Right hindlimb (tissue), 1 donor: ENCODE results near the gene SH2D4B.

Experiments
- DNase-seq: peaks from one replicate; pipeline ENCODE4 v3.0.0-alpha.2; 2018

Gene SH2D4B

DNA sequence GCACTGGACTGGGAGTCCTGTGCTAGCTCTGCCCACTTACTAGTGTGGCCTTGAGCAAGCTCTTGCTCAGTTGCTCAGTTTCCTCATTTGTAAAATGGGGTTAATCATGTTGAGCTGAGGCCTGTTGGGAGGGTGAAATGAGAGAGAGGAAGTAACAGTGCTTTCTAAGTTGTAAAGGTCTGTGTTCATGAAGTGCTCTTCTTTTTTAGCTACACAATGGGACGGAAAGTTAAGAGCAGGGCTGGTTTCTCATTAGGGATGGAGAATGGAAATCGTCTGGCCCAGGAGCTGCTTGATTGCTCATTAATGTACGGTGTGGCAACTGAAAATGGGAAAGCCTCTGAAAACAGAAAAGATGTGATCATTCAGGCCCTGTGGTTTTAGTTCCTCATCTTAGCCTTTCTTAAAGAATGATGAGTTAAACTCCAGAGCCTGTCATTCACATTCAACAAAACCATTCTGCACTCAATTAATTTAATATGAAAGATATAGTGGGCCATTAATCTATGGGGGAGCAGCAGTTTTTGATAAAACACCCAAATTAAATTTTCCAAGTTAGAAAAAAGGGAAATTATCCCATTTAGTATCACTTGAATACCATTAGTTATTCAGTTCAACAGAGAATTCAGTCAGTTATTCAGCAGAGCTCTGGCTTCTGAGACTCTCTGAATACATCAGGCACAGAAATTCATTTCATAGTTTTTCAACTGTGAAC, 60.5 kb downstream of the SH2D4B start:
- DNase-seq = no peak

DNA sequence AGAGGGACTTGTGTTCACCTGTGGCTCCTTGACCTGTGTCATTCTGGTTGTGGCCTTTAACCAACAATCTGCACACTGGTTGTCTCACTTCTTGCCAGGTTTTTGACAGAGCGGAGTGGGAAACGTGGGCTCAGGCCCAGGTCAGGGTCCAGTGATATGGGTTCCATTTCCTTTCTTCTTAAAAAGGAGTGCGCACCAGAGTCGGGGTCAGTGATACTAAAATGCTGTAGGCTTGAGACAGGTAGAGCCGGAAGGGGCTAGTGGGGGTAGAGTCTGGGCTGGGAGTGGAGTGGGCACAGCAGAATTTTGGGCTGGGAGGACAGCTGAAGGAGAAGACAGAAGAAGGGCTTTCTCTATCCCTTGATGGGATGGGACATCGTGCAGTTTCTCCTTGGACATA, 61.2 kb downstream of the SH2D4B start:
- no peak for DNase-seq

DNA sequence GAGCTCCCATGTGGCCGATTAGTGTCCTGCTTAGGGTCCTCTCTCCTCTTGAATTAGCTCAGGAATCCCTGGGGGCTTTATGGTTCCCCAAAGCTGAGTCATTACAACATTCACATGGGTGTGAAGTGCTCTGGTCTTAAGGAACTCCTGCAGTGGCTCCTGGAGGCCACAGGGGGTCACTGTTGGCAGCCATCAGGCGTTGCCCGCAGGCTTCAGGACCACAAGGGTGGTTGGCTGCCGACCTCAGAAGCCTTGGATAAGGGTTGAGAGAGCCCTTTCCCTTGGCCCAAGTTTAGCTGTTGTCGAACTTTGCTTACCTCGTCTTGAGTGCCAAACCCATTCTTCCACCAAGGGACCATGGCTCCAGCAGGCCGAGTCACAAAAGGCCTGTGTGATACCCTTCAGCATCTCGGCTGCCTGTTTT, 61.7 kb downstream of the SH2D4B start:
- DNase-seq = no peak

DNA sequence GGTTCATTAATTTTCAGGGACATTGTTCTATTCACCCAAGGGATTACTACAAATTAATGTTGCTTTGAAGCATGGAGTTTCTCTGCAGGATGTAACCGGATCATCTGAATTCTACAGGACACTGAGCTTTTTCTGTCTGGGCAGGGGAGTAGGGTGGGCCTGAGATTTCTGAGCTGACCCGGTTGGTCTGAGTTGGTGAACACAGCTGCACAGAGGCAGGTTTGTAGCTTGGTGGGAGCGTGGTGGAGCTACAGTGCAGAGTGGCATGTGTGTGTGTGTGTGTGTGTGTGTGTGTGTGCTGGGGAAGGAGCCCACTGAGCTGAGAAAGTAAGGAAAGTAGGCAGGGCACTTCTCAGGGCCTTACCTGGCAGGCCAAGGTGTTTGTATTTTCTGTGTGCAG, 62.6 kb downstream of the SH2D4B start:
- no peak for DNase-seq

DNA sequence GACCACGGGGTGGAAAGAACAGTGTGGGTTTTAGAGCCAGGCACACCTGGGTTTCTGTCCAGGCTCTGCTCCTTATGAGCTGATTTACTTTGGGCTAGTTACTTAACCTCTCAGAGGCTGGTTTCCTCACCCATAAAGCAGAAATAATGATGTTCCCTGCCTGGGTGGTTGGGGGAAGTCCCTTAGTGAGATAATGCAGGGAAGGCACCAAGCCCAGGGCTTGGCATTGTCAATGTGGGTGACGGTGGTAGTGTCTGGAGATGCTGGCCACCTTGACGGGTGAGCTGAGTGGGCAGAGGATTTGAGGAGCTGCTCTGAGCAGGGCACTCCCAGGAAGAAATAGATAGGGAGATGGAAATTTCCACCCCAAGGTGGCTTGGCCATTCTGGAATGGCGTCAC, 65.2 kb downstream of the SH2D4B start:
- DNase-seq = no peak

DNA sequence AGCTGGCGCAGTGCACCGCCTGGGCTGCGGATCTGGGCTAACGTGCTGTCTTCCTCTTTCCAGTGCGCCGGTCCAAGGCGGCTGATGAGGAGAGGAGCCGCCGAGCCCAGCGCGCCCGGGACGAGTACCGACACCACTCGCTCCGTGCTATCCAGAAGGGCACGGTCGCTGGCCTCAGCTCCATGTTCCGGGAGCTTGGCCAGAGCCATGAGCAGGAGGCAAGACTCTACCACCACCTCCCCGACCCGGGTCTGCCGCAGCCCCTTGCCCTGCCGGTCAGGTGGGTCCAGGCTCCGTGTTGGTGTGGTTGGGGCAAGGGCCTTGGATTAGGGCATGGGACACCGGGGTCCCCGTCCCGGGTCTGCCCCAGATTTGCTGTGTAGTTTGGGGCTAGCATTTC, 65.8 kb downstream of the SH2D4B start:
- DNase-seq = no peak

DNA sequence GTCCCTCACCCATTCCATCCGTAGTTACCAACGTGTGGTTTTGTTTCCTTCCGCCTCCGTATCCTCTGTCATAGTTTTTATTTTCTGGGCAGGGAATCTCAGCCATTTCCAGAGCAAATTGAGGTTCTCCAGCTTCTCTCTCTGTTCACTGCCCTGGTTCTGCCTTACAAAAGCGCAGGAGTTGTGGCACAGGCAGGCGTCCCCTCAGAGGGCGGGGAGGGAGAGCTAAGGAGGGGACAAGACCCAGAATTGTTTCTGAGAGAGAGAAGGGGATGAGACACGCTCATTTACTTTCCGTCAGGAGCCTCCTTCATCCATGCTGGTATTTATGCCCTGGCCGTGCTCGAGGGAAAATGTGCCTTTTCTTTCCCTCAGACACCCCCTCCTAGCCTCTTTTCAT, 71.0 kb downstream of the SH2D4B start:
- DNase-seq = no peak

DNA sequence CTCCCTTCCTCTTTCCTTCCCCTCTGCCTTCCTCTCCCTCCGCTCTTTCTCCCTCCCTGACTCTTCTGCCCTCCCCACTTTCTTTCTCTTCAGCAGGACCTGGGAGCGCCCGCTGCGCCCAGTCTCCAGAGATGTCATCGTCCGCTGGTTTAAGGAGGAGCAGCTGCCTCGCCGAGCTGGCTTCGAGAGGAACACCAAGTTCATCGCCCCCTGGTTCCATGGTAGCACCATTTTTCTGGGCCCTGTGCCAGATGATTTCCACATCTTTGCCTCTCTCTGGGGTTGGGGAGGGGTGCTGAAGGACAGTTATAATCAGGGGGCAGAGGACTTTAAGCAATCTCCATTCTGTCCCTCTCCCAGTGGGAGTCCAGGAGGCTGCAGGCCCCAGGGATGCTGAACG, 71.6 kb downstream of the SH2D4B start:
- no peak for DNase-seq

DNA sequence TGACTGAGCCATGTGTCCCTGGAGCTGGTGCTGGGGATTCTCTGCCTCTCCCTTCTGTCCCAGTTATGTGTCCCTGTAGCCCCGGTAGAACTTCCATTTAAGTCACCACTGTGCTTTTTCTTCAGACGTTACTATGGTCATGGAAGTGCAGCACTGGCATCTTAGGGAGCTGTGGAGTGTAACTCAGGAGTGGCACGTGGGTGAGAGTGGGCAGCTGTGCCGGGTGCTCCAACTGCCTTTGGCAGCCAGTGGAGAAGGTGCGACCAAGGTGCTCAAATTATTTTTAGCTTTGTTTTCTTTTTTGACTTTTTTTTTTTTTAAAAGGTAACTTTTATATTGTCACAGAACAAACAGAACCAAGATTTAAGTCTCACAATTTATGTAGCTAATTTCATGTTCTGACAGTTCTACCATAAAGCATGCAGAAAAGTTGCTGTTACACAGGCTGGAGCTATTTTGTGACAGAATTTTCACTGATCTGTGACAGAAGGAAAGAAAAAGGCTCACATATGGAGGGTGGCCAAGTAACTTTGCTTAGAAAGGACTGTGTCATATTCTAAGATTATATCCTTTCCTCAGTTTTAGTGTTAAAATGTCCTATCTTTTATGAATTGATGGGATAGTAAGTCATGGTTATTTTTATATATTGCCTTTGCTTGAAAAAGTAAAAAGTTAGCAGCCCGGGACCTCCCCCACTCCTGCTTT, 73.9 kb downstream of the SH2D4B start:
- no peak for DNase-seq

DNA sequence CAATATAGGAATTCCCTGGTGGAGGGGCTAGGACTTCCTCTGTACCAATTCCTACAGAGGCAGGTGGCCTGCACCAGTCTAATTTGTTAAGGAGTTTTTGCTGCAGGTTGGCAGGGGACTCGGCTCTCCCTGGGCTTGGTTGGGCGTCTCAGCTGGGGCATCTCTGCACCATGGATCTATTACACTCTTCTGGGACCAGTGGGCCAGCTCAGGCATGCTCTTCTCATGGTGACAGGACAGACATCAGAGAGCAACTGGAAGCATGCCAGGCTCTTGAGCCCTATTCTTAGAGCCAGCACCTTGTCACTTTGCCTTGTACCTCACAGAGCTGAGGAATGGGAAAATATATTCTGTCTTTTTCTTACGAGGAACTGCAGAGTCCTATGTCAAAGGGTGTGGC, 74.6 kb downstream of the SH2D4B start:
- no peak for DNase-seq

DNA sequence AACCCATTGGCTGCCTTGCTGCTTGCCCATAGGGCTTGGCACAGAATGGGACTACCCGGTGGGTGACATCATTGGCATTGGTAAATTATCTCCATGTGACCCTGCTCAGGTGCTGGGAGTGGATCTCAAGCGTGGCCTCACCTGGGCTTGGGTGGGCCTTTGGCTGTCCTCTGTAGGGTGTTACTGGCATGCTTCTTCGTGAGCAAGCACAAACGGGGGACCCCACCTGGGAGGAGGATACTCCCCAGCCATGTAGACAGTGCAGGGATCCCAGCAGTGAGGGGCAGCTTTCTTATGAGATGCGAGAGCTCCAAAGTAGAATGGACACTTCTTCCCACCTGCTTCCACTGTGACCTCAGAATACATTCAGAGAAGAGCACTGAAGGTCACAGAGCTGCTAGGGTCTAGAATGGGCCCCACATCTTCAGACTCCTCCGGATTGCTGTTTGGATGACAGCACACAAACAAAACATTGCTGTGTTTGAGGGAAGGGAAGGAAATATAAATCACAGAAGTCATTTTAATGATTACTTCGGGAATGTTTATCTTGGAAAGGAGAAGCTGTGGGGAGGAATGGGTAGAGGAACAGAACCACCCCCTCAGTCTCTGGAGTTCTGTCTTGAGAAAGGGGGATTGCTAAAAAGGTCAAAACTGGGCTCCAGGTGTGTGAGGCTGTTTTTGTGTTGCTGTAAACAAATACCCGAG, 75.9 kb downstream of the SH2D4B start:
- no peak for DNase-seq

DNA sequence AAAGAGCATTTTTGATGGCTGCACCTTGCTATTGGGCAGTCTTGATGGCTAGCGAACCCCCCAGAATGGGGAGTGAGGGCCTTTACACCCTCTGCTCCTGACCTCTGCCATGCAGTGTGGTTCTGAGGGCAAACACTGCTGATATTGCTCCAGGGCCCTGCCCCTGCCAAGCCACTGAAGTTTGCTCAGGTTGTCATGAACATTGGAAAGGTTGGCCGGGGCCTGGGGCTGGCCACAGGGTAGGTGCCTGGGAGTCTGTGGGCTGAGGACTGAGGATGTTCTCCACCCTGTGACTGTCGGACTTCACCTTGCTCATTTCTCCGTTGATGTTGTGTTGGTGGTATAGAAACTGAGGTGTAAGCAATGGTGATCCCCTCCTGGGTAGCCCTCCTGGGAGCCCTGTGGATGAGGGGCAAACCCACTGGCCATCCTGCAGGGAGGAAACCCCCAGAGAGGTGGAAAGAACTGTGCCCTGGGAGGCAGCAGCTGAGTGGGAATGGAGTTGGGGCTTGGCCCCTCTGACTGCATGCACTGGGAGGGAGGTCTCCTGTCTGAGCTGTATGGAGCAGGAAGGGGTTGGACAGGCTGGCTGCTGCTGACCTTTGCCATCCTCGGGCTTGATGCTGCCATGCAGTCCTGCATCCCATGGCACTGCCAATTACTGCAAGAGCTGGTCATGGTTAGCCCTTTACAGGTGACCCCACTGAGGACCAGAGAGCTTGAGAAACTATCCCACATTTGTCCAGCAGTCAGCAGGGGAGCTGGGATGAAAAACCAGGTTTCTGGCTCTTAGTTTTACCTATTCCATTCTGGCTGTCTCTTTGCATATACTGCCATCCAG, 77.1 kb downstream of the SH2D4B start:
- no peak for DNase-seq

DNA sequence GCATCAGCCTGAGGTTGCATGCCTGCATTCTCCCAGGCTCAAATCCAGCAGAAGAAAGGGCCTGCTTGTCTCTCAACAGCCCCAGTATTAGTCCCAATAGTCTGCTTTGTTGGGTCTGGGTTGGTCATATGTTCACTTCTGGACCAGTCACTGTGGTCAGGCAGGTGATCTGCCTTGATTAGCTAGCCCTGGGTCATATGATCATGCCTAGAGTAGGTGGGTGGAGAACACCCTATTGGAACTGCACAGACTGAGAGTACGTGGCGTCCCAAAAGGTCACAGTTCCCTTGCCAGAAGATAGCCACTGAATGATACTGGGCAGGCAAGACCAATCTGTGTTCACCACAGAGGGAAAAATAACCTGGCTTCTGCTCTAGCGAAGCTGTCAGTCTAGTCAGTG, 80.1 kb downstream of the SH2D4B start:
- DNase-seq = no peak

DNA sequence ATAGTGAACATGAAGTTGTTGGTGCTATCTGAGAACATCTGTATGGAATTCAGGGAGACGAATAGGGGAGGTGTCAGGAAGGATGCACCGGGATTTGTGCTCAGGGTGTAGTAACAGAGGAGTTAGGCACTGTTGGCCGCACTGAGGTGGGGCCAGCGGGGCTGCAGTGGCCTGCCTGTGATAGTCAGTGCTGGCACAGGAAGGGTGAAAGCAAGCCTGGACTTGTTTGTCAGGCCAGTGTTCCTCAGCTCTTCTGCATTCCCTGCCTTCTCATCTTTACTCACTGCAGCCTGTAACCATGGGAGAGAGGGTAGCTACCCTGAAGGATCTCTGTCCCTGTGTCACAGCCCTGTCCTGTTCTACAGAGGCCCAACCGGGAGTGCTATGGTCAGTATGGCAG, 81.3 kb downstream of the SH2D4B start:
- no peak for DNase-seq

DNA sequence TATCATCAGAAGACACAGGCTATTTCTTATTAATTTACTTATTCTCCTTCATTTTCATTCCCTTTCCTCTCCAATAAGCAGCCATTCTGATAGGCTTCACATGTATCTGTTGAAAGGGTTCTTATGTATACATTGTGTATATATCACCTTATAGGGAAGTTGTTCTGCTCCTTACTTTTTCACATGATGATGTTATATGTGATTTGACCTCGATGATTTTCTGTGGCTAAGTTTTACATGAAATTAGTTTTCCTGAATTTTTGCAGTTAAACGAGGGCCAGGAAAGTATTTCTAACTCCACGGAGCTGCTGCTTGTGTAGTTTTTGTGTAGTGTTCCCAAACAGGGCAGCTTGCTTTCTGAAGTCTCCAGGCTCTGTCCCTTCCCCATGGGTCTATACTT, 84.5 kb downstream of the SH2D4B start:
- no peak for DNase-seq

DNA sequence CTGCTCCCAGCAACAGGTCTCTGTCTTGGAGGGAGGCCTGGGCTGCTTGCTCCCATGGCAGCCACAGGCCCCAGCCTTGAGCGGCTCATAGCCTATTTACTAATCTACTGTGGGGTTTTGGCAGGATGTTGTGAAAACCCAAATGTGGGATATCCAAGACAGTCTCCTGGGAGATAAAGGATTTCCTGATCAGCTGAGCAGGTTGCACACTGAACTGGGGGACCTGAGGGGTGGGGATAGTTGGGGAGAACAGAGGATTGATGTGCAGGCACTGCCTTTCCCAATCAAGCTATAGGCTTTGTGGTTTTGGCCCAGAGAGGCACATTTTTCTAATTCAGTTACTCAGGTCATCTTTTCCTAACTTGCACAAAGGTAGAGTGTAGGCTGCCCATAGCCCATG, 92.6 kb downstream of the SH2D4B start:
- DNase-seq = no peak

DNA sequence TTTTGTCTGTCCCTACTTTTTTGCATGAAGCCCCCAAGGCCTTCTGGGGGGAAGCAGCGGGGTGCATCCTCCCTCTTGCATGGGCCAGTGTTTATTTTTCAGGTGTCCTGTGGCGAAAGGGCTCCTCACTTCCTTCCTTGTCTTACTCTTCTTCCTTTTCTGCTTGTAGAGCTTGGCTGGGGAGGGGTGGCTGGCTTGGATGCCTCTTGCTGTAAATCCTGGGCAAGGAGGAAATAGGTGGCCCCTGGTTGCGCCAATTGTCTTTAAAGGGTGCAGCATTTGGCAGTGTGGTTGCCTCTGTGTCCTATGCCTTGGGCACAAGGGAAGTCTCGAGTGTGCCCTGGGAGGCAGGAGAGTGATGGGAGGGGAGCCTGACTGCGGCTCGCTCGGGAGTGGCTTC, 95.0 kb downstream of the SH2D4B start:
- DNase-seq = no peak

DNA sequence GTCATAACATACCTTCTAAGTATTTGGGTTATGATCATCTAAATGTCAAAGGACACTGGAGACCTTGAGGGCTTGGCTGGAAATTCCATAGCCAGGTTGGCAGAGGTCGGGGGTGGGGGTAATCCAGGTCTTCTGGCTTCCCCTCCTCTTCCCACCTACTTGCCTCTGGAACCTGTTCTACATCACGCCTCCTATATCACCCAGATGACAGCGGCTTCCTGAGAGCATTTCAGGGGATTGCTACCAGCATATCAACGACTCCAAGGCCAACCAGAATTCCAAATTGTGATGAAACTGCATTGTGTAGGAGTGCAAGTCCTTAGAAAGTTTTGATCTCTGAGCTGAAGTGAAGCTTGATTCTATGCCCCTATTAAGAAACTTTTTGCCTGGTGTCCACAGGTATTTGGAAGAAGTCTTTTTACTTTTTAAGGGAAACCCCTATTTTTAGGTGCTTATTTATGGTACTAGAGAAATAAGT, 95.7 kb downstream of the SH2D4B start:
- no peak for DNase-seq

DNA sequence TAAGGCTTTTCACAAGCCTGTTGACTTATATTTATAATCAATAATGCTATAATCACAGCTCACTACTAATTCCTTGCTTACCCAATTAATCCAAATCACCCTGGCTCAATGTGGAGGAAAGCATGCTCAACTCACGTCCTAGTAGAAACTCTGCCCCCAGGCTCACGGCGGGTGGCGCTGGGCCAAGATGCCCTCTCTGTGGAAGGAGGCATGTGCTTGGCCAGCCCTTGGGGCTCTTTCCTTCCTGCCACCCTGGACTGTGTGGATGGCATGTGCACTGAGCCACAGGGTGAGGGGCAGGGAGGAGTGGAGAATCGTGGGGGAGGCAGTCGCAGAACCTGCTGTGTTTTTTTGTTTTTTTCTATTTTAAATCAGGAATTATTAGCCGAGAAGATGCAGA, 96.2 kb downstream of the SH2D4B start:
- DNase-seq = no peak

DNA sequence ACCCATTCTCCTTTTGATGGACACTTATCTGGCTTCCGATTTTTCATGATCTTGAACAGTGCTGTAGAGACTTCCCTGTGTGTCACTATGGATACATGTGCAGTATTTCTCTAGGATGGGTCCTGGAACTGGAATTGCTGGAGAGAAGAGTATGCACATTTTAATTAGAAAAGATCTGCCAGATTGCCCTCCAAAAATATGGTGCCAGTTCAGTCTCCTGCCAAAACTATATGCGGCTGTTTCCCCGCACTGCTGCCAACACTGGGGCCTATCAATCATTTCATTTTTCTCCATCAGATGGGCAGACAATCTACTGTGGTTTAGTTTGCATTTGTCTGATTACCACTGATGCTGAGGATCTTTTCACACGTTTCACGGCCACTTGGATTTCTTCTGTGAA, 105.0 kb downstream of the SH2D4B start:
- DNase-seq = no peak

DNA sequence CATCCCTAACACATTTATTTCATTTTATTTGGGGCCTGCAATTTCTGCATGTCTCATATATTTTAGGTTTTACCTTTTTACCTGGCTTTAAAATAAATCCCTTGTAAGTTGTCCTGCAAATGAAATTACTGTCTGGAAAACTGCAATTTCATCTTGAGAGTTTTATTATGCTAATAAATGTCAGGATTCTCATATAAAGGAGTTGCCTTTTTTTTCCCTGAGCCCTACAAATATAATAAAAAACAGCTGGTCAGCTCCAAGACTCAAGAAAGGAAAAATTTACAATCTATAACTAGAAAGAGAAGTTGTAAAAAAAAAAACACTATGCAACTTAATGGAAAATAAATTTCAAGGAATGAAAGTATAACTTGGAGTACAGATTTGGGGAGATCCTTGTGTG, 108.7 kb downstream of the SH2D4B start:
- DNase-seq = no peak

DNA sequence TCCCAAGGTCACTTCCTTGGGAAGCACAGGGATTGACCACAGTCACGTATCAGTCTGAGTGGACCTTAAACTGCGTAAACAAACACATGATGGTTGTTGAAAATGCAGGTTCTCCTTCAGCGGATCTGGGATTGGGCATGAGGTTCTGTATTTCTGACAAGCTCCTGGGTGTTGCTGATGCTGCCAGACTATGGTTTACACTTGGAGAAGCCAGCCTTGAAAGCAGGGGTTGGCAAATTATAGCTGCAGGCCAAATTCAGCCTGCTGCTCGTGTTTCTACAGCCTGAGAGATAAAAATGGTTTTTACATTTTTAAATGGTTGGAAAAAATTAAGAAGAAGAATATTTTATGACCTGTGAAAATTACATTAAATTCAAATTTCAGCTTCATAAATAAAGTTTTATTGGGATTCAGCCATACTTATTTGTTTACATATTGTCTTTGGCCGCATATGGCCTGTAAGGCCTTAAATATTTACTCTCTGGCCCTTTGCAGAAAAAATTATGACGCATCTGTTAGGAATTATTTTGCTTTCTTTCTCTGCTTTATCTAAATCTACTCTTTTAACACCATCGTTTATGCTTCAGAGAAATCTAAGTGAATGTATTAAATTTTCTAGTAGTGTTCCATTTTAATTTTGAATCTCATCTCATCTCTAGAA, 109.6 kb downstream of the SH2D4B start:
- no peak for DNase-seq

DNA sequence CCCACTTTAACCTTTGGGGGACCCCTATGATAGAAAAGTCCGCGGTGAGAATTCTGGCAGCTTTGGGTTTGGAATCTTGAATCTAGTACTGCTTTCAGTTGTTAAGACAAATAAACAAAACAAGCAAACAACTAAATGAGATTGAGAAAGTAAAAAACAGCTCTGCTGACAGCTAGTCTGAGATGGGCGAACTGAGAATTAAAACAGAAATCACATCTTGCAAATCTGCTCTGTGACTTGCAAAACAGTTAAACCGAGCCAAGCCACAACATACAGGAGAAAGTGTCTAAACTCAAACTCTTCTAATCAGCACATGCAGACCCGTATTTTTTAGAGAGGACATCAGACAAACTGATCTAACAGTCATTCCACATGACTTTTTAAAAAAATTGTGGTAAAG, 110.4 kb downstream of the SH2D4B start:
- DNase-seq = no peak
